ENCODE measurements around the gene ZNF319. TPM values are rescaled to one million over a fixed set of nuclear protein-coding genes. Genes with fewer than 3 reads are reported as not detected.
A peak's percentile ranks its signal among the peaks of the same experiment; 100 is the strongest.

ZNF319 gene
- total and polyA plus RNA-seq, 2 of the 13 experiments (the other 11 are each of a cell fraction or from before 2014, with no cell fraction given): 2.4 to 3.6 TPM

DNA sequence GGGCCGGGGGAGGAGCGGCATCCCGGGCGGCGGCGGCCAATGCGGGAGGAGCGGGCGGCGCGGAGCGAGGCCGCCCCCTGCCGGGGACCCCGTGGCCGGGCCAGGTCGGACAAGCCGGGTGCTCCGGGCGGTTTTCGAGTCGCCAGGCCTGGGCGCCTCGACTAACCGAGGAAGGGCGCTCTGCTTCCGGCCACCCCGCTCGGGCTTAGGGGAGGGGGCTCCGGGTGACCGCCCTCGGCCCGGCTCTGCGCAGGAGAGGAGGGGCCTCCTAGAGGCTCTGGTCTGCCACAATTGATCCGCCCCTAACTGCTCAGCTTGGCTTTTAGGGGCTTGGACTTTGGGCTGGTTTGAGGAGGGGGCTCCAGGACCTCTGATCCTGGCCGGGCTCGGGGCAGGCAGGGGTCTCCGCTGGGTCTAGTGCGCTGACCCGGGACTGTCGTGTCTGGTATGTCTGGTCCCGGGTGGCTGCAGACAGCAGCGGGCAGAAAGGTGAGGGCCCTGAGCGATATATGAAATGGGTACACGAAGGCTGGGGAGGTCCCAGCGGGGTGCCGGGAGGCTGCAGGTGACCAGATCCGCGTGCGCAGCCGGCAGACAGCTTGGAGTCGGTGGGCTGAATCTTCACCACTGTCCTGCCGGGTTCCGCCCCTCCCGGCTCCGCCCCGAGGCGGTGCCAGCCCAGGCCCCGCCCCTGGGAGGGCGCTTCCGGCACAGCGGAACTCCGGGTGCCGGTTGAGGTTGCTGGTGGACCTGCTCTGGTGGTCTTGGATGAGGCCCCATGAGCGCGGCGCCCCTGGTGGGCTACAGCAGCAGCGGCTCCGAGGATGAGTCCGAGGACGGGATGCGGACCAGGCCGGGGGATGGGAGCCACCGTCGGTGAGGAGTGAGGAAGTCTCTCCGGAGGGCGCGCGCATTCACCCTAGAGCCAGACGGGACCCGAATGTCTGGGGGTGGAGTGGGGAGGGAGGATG lies 519 bp upstream of the ZNF319 start, which contains the start of gene USB1 (continued):
- no peak for TF ChIP-seq TBL1XR1 (IDR thresholded peaks at IDR 0.05; ENCODE audit: borderline replicate concordance, low read length, partially characterized antibody)
- TF ChIP-seq FIP1L1 (IDR thresholded peaks at IDR 0.05; ENCODE audit: borderline replicate concordance, insufficient read depth, low read depth, low read length): no peak
- TF ChIP-seq HOXA7 (CRISPR knock-in tag; IDR thresholded peaks at IDR 0.05): no peak
- TF ChIP-seq DMAP1 (CRISPR knock-in tag; IDR thresholded peaks at IDR 0.05): peak; percentile 77; the same call in 1 of the 2 replicates
- peak; percentile 27; the same call in 1 of the 2 replicates for TF ChIP-seq ZNF33B (CRISPR knock-in tag; IDR thresholded peaks at IDR 0.05)
- no peak for TF ChIP-seq ZSCAN22 (CRISPR knock-in tag; IDR thresholded peaks at IDR 0.05)
- TF ChIP-seq, protein P1, sequence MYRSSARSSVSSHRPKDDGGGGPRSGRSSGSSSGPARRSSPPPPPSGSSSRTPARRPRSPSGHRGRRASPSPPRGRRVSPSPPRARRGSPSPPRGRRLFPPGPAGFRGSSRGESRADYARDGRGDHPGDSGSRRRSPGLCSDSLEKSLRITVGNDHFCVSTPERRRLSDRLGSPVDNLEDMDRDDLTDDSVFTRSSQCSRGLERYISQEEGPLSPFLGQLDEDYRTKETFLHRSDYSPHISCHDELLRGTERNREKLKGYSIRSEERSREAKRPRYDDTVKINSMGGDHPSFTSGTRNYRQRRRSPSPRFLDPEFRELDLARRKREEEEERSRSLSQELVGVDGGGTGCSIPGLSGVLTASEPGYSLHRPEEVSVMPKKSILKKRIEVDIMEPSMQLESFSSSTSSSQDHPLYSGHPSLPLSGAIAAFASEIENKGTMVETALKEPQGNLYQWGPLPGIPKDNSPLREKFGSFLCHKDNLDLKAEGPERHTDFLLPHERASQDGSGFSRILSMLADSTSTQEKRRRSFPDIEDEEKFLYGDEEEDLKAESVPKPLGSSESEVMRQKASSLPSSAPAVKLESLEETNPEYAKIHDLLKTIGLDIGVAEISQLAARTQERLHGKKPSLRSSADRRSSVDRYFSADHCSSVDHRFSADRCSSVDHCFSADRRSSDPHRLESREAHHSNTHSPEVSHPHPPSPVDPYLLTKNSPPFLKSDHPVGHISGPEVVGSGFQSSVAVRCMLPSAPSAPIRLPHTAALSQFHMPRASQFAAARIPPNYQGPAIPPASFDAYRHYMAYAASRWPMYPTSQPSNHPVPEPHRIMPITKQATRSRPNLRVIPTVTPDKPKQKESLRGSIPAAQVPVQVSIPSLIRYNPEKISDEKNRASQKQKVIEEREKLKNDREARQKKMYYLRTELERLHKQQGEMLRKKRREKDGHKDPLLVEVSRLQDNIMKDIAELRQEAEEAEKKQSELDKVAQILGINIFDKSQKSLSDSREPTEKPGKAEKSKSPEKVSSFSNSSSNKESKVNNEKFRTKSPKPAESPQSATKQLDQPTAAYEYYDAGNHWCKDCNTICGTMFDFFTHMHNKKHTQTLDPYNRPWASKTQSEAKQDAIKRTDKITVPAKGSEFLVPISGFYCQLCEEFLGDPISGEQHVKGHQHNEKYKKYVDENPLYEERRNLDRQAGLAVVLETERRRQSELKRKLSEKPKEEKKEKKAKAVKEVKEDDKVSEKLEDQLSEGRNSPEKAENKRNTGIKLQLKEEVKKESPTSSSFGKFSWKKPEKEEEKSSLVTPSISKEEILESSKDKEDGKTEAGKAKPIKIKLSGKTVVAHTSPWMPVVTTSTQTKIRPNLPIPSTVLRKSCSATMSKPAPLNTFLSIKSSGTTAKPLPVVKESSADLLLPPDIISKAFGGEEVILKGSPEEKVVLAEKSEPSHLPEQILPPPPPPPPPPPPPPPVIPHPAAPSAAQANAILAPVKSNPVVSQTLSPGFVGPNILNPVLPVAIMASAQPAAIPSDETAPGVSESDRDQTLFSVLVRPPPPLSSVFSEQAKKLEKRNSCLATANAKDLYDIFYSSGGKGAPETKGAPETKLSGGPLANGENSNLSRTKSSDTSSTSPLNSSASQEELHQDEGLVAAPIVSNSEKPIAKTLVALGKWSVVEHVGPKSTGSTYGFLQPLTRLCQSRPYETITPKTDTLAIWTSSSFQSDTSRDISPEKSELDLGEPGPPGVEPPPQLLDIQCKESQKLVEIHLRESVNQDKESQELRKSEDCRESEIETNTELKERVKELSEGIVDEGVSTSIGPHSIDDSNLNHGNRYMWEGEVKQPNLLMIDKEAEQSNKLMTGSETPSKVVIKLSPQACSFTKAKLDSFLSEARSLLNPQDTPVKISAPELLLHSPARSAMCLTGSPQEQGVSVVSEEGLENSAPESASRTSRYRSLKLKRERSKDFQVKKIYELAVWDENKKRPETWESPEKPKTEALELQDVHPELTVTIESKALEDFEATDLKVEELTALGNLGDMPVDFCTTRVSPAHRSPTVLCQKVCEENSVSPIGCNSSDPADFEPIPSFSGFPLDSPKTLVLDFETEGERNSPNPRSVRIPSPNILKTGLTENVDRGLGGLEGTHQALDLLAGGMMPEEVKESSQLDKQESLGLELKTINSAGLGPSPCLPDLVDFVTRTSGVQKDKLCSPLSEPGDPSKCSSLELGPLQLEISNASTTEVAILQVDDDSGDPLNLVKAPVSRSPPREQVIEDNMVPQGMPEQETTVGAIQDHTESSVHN (CRISPR knock-in tag; IDR thresholded peaks at IDR 0.05): peak; percentile 16; the same call in 1 of the 2 replicates
- no peak; the same call in 1 of the 2 replicates for TF ChIP-seq MIER2 (CRISPR knock-in tag; IDR thresholded peaks at IDR 0.05)
- no peak for TF ChIP-seq NFIC (IDR thresholded peaks at IDR 0.05; ENCODE audit: low read length)
- no peak for TF ChIP-seq MED8 (CRISPR knock-in tag; IDR thresholded peaks at IDR 0.05; ENCODE audit: insufficient replicate concordance)
- peak; percentile 71 for TF ChIP-seq DR1 (CRISPR knock-in tag; IDR thresholded peaks at IDR 0.05)
- TF ChIP-seq NR2C2 (CRISPR knock-in tag; IDR thresholded peaks at IDR 0.05; ENCODE audit: borderline replicate concordance): peak; percentile 53; the same call in 1 of the 2 replicates
- no peak for TF ChIP-seq HMG20A (CRISPR knock-in tag; IDR thresholded peaks at IDR 0.05; ENCODE audit: borderline replicate concordance)
- no peak for TF ChIP-seq ZNF780A (CRISPR knock-in tag; IDR thresholded peaks at IDR 0.05)
- TF ChIP-seq, protein P2, sequence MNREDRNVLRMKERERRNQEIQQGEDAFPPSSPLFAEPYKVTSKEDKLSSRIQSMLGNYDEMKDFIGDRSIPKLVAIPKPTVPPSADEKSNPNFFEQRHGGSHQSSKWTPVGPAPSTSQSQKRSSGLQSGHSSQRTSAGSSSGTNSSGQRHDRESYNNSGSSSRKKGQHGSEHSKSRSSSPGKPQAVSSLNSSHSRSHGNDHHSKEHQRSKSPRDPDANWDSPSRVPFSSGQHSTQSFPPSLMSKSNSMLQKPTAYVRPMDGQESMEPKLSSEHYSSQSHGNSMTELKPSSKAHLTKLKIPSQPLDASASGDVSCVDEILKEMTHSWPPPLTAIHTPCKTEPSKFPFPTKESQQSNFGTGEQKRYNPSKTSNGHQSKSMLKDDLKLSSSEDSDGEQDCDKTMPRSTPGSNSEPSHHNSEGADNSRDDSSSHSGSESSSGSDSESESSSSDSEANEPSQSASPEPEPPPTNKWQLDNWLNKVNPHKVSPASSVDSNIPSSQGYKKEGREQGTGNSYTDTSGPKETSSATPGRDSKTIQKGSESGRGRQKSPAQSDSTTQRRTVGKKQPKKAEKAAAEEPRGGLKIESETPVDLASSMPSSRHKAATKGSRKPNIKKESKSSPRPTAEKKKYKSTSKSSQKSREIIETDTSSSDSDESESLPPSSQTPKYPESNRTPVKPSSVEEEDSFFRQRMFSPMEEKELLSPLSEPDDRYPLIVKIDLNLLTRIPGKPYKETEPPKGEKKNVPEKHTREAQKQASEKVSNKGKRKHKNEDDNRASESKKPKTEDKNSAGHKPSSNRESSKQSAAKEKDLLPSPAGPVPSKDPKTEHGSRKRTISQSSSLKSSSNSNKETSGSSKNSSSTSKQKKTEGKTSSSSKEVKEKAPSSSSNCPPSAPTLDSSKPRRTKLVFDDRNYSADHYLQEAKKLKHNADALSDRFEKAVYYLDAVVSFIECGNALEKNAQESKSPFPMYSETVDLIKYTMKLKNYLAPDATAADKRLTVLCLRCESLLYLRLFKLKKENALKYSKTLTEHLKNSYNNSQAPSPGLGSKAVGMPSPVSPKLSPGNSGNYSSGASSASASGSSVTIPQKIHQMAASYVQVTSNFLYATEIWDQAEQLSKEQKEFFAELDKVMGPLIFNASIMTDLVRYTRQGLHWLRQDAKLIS (CRISPR knock-in tag; IDR thresholded peaks at IDR 0.05): no peak
- TF ChIP-seq ZFX (CRISPR knock-in tag; IDR thresholded peaks at IDR 0.05; ENCODE audit: low read depth): peak; percentile 68
